ENCODE results near the gene OR4F6.

GRCh38 chr15:101844916-101845315 lies 41.6 kb downstream of the OR4F6 start:
- TF ChIP-seq POLR2A (IDR thresholded peaks at IDR 0.05; ENCODE audit: low read depth, low read length) (no peak), POLR2AphosphoS5 (IDR thresholded peaks at IDR 0.05; ENCODE audit: low read depth, low read length) (no peak), TAF1 (IDR thresholded peaks at IDR 0.05; ENCODE audit: low read depth, low read length) (no peak)
